Activated T-cell treated with anti-CD3 and anti-CD28 coated beads, Interleukin-2, amount 50 U/mL, for 24 hours (primary cell): ENCODE results near the gene ANP32B.

Experiments used
- DNase-seq: peaks from one replicate; pipeline ENCODE4 v3.0.0-alpha.2; 2020
- H3K27ac Mint-ChIP-seq: 2 replicates; pipeline ENCODE4 v1.8.0; 2020; ENCODE audit warnings: mild to moderate bottlenecking, mixed read lengths
- H3K27me3 Mint-ChIP-seq: 2 replicates; pipeline ENCODE4 v1.8.0; 2020; ENCODE audit warnings: mixed read lengths
- H3K36me3 Mint-ChIP-seq: 2 replicates; pipeline ENCODE4 v1.8.0; 2020; ENCODE audit warnings: low read depth, mixed read lengths
- H3K4me1 Mint-ChIP-seq: 2 replicates; pipeline ENCODE4 v1.8.0; 2020; ENCODE audit warnings: low read depth, mixed read lengths
- H3K4me3 Mint-ChIP-seq: 2 replicates; pipeline ENCODE4 v1.8.0; 2020; ENCODE audit warnings: mild to moderate bottlenecking, moderate library complexity, mixed read lengths
- H3K9me3 Mint-ChIP-seq: 2 replicates; pipeline ENCODE4 v1.8.0; 2020; ENCODE audit warnings: mixed read lengths

The ANP32B gene

DNA sequence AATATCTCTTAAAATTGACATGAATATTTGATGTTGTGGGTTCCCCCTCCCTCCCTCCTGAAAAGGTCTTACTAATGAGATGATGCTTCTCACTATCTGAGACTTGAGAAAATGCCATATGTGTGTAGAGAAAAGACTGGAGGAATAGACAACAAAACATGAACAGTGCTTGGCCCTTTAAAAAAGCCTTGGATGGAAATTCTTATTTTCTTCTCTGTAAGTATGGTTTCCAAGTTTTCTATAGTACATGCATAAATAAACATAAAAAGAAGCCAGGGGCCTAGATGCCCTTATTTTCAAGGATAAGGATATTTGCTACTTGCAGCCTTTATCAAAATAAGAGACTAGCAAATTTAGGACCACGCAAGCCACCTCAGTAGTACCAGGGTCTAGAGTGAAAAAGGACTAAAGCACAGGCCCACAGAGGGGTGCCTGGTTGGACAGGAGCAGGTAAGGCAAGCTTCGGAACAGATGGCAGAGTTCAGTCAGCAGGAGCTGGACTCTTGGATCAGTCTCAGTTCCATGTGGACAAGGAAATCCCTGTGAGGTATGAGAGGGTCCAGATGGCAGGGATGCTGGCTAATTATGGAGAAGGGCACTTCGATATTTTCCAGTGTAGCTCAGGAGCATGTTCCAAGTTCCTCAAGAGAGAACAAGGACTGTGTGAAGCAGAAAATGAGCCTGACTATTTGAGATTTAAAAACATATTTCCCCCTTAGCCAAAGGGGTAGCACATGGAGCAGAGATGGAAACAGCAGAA lies 4.6 kb upstream of the ANP32B start:
- H3K9me3 Mint-ChIP-seq, result peaks cover 2% of the 10 kb centered on the region
- H3K36me3 Mint-ChIP-seq, result peaks cover 7% of the 10 kb centered on the region
- no peak overlapping the region for H3K27ac Mint-ChIP-seq
- no peak for DNase-seq
- no peaks in the 10 kb centered on the region for H3K27me3 Mint-ChIP-seq
- no peak overlapping the region for H3K4me3 Mint-ChIP-seq
- H3K4me1 Mint-ChIP-seq, result peaks cover 29% of the 10 kb centered on the region

DNA sequence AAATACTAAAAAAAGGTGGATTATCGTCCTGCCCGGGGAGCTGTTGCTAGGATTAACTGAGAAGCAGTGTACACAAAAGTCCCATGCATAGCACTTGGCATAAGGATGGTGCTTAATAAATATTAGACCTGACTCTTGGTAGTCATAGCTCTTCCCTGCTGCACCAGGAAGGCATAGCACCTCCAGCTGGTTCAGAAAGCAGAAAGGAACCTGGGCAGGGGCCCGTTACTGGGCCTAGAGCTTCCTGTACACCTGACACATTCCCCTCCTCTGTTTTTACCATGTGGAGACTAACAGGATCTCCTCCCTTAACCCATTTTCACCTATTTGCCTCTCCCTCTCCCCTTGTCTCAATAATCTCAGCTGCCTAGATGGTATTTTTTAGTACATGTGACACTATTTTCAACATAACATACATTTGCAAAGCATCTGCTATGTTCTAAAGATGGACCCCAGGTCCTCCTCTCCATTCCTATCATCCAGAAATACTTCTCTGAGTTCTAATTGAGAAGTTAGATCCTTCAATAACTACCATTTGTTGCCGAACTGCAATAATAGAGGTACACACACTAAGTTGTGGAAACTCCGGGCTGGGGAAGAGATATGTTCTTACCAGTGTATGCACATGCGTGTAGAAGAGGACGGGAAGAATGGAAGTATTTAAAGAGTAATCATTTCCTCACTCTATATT lies 3.2 kb upstream of the ANP32B start:
- DNase-seq, result no peak
- Mint-ChIP-seq H3K4me3 (no peak overlapping the region), H3K27ac (no peak overlapping the region), H3K4me1 (peaks cover 29% of the 10 kb centered on the region), H3K27me3 (no peaks in the 10 kb centered on the region), H3K36me3 (peaks cover 7% of the 10 kb centered on the region), H3K9me3 (peaks cover 2% of the 10 kb centered on the region)

GRCh38 chr9:97980479-97980803 lies 2.7 kb upstream of the ANP32B start:
- Mint-ChIP-seq H3K4me3 (no peak overlapping the region), H3K27me3 (no peaks in the 10 kb centered on the region), H3K4me1 (peaks cover 29% of the 10 kb centered on the region), H3K36me3 (peaks cover 10% of the 10 kb centered on the region), H3K9me3 (no peaks in the 10 kb centered on the region), H3K27ac (no peak overlapping the region)
- no peak for DNase-seq

GRCh38 chr9:97980918-97981845 lies 2.0 kb upstream of the ANP32B start:
- H3K27ac Mint-ChIP-seq, result peak overlapping the region; percentile 93
- H3K9me3 Mint-ChIP-seq, result no peaks in the 10 kb centered on the region
- DNase-seq, result no peak
- peaks cover 33% of the 10 kb centered on the region for H3K4me1 Mint-ChIP-seq
- peaks cover 18% of the 10 kb centered on the region for H3K36me3 Mint-ChIP-seq
- no peaks in the 10 kb centered on the region for H3K27me3 Mint-ChIP-seq
- H3K4me3 Mint-ChIP-seq, result peak overlapping the region; percentile 84

DNA sequence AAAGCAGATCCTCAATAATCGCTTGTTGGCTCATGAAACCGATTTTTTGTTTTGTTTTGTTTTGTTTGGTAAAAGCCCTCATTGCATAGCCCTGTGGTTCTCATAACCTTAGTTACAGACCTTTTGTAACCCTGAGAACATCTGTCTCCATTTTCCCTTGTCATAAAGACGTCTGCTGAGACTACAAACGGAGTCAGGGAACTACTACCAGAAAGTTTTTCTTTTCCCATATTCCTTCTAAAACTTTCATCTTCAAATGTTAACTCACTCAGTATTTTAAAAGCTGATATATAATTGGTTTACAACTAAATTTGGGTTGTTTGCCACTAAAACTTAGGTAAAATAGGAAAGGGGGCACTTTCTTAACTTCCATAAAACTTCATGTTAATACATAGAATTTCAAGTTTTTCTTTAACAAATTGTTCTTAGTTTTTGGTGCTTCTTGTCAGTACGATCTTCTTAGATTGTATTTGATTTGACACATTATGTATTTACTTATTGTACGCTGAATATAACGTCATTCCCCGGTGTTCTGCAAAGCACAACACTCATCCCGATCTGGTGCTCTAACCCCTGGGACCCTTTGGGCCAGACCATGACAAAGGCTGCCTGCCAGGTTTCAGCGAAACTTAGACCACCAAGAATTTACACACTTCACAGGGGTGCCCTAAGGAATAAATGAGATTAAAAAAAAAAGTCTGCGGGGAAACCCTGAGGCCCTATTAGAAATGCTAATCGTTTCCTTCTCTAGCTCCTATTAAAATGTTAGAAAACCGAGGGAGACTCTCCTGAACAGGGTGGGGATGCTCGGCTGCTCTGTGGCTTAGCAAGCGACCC lies 1.1 kb upstream of the ANP32B start:
- Mint-ChIP-seq H3K9me3 (no peaks in the 10 kb centered on the region), H3K27ac (peak overlapping the region; percentile 93), H3K4me1 (peaks cover 40% of the 10 kb centered on the region), H3K36me3 (peaks cover 25% of the 10 kb centered on the region), H3K27me3 (no peaks in the 10 kb centered on the region), H3K4me3 (peak overlapping the region; percentile 84)
- no peak for DNase-seq

DNA sequence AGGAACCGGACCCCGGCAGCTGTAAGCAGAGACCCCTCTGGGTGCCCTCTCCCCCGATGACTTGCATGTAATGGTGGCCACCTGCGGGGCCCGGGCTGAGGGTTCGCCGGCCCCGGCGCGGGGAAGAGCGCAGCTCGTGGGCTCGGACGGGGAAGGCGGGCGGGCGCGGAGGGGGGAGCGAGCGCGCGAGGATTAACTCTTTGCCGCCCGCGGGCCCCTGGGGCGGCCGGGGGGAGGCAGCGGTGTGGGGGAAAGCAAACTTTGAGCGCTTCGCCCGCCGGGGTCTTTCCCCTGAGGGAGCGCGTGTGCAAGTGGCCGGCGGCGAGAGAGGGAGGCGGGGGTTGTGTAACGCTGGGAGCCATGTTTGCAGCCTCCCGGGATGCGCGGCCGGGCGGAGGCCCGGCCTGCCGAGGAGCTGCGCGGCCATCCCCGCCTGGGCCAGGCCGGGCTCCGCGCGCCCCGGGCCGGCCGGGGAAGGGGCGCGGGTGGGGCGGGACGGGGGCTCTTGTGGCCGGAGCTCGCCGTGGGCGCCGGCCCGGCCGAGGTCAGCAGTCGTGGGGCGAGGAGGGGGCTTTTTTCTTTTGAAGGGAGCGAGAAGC lies 547 bp downstream of the ANP32B start:
- Mint-ChIP-seq H3K27me3 (no peaks in the 10 kb centered on the region), H3K36me3 (peaks cover 39% of the 10 kb centered on the region), H3K4me1 (peaks cover 52% of the 10 kb centered on the region), H3K9me3 (no peaks in the 10 kb centered on the region), H3K4me3 (peak overlapping the region; percentile 84), H3K27ac (peak overlapping the region; percentile 94)
- DNase-seq, result no peak

- H3K4me3 Mint-ChIP-seq, result peak overlapping the region; percentile 75
- no peaks in the 10 kb centered on the region for H3K27me3 Mint-ChIP-seq
- peaks cover 60% of the 10 kb centered on the region for H3K4me1 Mint-ChIP-seq
- no peaks in the 10 kb centered on the region for H3K9me3 Mint-ChIP-seq
- peaks cover 45% of the 10 kb centered on the region for H3K36me3 Mint-ChIP-seq
- H3K27ac Mint-ChIP-seq, result peak overlapping the region; percentile 91
- DNase-seq, result peak; percentile 90
Observed at GRCh38 chr9:97984188-97985057, 1.3 kb downstream of the ANP32B start.

DNA sequence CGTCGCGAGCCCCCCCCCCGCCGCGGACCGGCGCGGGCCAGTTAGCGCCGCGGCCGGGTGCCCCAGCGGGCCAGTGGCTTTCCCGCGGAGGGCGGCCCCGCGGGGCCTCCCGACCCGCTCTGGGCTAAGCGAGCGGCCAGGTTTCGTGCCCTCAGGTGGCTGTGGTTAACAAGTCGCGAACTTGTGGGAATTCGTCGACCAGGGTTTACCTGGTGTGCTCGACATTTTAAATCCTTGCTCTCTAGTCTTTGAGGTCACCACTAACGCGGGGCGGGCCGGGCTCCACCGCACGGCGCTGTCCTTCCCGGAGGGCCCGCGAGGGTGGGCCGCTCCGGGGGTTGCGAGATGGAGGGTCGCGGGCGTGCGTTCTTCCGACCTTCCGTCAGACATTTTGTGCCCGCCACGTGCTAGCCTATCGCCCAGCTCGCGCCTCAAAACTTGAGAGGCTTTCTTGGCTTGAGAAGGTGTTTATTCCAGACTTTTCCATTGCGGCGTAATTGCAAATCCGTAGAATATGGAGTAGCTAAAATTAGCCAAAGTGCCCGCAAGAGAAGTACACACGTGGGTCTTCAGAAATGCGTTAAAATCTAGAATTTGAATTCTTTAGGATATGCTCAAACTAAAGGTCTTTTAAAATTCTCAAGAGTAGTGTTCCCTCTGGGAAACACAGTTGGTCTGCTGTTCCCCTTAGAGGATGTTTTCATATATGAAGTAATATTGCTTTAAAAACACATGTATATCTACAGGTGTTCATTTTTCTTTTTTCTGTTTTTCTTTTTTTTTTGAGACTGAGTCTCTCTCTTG lies 2.1 kb downstream of the ANP32B start:
- H3K9me3 Mint-ChIP-seq, result no peaks in the 10 kb centered on the region
- no peak for DNase-seq
- H3K4me1 Mint-ChIP-seq, result peaks cover 61% of the 10 kb centered on the region
- peaks cover 54% of the 10 kb centered on the region for H3K36me3 Mint-ChIP-seq
- H3K4me3 Mint-ChIP-seq, result peak overlapping the region; percentile 86
- H3K27ac Mint-ChIP-seq, result peak overlapping the region; percentile 98
- no peaks in the 10 kb centered on the region for H3K27me3 Mint-ChIP-seq

- Mint-ChIP-seq H3K9me3 (no peaks in the 10 kb centered on the region), H3K4me3 (peak overlapping the region; percentile 53), H3K27ac (peak overlapping the region; percentile 65), H3K36me3 (peaks cover 71% of the 10 kb centered on the region), H3K4me1 (peaks cover 63% of the 10 kb centered on the region), H3K27me3 (no peaks in the 10 kb centered on the region)
- no peak for DNase-seq
Observed at GRCh38 chr9:97987487-97987886, 4.3 kb downstream of the ANP32B start.

- peaks cover 93% of the 10 kb centered on the region for H3K36me3 Mint-ChIP-seq
- DNase-seq, result no peak
- peak overlapping the region; percentile 78 for H3K27ac Mint-ChIP-seq
- peak overlapping the region; percentile 25 for H3K4me3 Mint-ChIP-seq
- no peaks in the 10 kb centered on the region for H3K9me3 Mint-ChIP-seq
- no peaks in the 10 kb centered on the region for H3K27me3 Mint-ChIP-seq
- peaks cover 88% of the 10 kb centered on the region for H3K4me1 Mint-ChIP-seq
Observed at GRCh38 chr9:97990259-97990658, 7.1 kb downstream of the ANP32B start.

DNA sequence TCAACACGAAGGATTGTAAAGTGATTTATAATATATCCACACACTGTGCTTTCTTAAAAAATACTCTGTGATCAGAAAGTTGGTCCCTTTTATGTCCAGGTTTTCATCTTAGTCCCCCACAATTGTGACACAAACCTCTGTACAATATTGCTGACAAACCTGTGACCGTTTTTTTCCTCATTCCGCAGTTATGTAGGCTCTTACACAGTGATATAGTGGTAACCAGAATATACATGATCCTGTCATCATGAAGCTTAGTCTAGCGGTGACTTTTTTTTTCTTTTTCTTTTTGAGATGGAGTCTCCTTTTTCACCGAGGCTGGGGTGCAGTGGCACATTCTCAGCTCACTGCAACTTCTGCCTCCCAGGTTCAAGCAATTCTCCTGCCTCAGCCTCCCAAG lies 8.7 kb downstream of the ANP32B start:
- H3K27me3 Mint-ChIP-seq, result no peaks in the 10 kb centered on the region
- H3K4me3 Mint-ChIP-seq, result peak overlapping the region; percentile 16
- peaks cover 93% of the 10 kb centered on the region for H3K36me3 Mint-ChIP-seq

DNA sequence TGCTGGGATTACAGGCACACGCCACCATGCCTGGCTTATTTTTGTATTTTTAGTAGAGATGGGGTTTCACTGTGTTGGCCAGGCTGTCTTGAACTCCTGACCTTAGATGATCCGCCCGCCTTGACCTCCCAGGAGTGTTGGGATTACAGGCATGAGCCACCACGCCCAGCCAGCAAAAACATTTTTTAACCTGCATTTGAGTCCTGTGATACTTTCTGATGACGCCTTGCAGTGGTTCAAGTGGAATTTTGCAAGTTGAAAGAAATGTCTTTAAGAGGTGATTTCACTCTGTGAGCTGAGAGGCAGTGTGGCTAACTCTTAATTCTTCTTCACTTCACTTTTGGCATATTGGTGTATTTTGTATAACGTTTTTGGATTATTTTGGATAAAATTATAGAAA lies 9.1 kb downstream of the ANP32B start:
- Mint-ChIP-seq H3K27me3 (no peaks in the 10 kb centered on the region), H3K4me3 (peak overlapping the region; percentile 16), H3K27ac (peak overlapping the region; percentile 78), H3K9me3 (no peaks in the 10 kb centered on the region), H3K36me3 (peaks cover 94% of the 10 kb centered on the region), H3K4me1 (peaks cover 88% of the 10 kb centered on the region)
- no peak for DNase-seq

More for the DNA sequence above, 8.7 kb downstream of the ANP32B start:
- no peaks in the 10 kb centered on the region for H3K9me3 Mint-ChIP-seq
- DNase-seq, result no peak
- H3K4me1 Mint-ChIP-seq, result peaks cover 87% of the 10 kb centered on the region
- peak overlapping the region; percentile 78 for H3K27ac Mint-ChIP-seq
